ENCODE measurements around the gene INPP4A.

DNA sequence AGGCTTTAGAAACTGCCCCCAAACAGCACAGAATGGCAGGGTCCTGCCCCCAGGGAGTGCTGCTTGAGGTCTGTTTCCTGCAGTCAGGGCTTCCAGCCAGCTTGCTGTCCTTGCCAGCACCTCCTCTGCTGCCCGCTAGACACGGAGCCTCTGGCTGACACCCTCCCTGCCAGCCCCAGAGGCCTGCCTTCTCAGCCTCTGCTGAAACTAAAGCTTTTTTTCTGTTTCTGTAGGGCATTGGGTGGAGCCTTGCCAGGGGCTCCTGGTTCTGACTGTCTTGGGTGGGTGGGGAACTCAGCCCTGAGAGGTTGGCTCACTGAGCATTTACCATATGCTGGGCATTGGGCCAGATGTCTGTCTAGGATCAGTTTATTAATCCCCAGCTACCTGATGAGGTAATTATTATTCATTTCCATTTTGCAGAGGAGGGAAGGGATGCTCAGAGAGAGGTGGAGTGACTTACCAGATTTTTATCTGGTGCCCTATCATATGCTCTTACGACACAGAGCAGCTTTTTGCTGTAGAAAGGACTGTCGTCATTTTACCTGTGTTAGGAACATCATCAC is 35.4 kb downstream of the INPP4A start:
- TF ChIP-seq ZFP36 (IDR thresholded peaks at IDR 0.05; ENCODE audit: low read depth, low read length, partially characterized antibody) (no peak), ZC3H4 (CRISPR knock-in tag; IDR thresholded peaks at IDR 0.05; ENCODE audit: borderline replicate concordance) (no peak), SREBF2 (CRISPR knock-in tag; IDR thresholded peaks at IDR 0.05) (no peak), NCOA4 (IDR thresholded peaks at IDR 0.05; ENCODE audit: partially characterized antibody) (no peak), KLF16 (IDR thresholded peaks at IDR 0.05) (no peak), YY1 (IDR thresholded peaks at IDR 0.05; ENCODE audit: borderline replicate concordance in 1 of 3, control insufficient read depth in 1 of 3, extremely low read depth in 1 of 3, insufficient read depth in 3 of 3, insufficient read length in 1 of 3, insufficient replicate concordance in 2 of 3, low read depth in 1 of 3, low read length in 2 of 3) (no peak)
- TF ChIP-seq, protein P1, sequence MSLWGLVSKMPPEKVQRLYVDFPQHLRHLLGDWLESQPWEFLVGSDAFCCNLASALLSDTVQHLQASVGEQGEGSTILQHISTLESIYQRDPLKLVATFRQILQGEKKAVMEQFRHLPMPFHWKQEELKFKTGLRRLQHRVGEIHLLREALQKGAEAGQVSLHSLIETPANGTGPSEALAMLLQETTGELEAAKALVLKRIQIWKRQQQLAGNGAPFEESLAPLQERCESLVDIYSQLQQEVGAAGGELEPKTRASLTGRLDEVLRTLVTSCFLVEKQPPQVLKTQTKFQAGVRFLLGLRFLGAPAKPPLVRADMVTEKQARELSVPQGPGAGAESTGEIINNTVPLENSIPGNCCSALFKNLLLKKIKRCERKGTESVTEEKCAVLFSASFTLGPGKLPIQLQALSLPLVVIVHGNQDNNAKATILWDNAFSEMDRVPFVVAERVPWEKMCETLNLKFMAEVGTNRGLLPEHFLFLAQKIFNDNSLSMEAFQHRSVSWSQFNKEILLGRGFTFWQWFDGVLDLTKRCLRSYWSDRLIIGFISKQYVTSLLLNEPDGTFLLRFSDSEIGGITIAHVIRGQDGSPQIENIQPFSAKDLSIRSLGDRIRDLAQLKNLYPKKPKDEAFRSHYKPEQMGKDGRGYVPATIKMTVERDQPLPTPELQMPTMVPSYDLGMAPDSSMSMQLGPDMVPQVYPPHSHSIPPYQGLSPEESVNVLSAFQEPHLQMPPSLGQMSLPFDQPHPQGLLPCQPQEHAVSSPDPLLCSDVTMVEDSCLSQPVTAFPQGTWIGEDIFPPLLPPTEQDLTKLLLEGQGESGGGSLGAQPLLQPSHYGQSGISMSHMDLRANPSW (CRISPR knock-in tag; IDR thresholded peaks at IDR 0.05) = no peak
- TF ChIP-seq, protein P2, sequence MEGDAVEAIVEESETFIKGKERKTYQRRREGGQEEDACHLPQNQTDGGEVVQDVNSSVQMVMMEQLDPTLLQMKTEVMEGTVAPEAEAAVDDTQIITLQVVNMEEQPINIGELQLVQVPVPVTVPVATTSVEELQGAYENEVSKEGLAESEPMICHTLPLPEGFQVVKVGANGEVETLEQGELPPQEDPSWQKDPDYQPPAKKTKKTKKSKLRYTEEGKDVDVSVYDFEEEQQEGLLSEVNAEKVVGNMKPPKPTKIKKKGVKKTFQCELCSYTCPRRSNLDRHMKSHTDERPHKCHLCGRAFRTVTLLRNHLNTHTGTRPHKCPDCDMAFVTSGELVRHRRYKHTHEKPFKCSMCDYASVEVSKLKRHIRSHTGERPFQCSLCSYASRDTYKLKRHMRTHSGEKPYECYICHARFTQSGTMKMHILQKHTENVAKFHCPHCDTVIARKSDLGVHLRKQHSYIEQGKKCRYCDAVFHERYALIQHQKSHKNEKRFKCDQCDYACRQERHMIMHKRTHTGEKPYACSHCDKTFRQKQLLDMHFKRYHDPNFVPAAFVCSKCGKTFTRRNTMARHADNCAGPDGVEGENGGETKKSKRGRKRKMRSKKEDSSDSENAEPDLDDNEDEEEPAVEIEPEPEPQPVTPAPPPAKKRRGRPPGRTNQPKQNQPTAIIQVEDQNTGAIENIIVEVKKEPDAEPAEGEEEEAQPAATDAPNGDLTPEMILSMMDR (IDR thresholded peaks at IDR 0.05 in 2 of 3, conservative IDR thresholded peaks at IDR 0.05 in 1 of 3; ENCODE audit: insufficient read depth in 2 of 3, low read depth in 1 of 3, low read length in 3 of 3) = no peak
